ENCODE results near the gene DPM3.

Gene DPM3

DNA sequence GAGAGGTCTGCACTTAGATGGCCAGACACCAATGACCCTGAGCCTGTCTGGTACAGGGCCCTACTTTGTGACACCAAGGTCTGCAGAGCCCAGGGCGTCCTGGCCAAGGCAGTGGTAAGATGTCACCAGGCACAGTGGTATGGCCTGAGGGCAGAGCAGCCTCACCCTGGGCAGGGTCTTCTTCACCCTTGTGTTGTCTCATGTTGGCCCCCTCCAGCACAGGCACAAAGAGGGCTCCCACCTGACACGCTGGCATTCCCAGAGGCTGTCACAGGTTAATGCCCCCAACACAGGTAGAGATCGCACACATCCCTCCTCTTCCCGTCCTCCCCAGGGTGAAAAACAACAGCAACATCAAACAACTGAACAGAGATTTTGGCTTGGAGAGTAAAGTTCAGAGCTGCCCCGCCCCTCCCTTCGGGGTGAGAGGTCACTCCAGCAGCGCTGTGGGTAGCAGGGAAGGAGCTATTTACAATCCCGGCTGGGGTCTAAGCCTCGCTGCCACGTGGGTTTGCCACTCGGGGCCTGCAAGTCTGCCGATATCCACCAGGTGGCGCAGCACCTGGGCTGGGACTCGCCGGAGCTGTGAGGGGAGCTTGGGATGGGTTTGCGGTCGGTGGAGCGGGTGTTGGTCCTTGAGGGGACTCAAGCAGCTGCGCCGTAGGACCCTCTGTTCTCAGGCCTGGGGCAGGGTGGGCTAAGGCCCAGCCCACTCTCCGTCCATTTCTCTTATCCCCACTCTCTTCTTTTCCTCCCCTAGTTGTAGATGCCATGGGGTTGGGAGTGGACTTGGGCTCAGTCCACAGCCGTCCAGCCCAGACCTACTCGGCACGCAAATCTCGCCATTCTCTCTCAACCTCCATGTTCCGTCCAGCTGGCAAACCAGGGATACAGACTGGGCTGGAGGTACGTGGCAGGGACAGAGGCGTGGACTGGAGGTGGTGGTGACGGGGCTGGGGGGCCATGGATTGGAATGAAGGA, 49.0 kb downstream of the DPM3 start:
- DNase-seq, result peak; percentile 64
